ENCODE measurements around the gene ITPA.
A peak's percentile ranks its signal among the peaks of the same experiment; 100 is the strongest.

- TF ChIP-seq CTCF (IDR thresholded peaks at IDR 0.05), result peak; percentile 73
- TF ChIP-seq IRF2 (CRISPR knock-in tag; IDR thresholded peaks at IDR 0.05; ENCODE audit: borderline replicate concordance, low read depth), result no peak
- TF ChIP-seq CBFB (CRISPR knock-in tag; IDR thresholded peaks at IDR 0.05; ENCODE audit: low read depth), result no peak
- TF ChIP-seq MAX (CRISPR knock-in tag; IDR thresholded peaks at IDR 0.05), result no peak
- TF ChIP-seq ELF4 (CRISPR knock-in tag; IDR thresholded peaks at IDR 0.05; ENCODE audit: low read depth), result no peak
- TF ChIP-seq MLX (CRISPR knock-in tag; IDR thresholded peaks at IDR 0.05), result no peak
- TF ChIP-seq SOX15 (CRISPR knock-in tag; IDR thresholded peaks at IDR 0.05), result no peak
- TF ChIP-seq ETV6 (CRISPR knock-in tag; IDR thresholded peaks at IDR 0.05), result 0 out of 2 replicates have a peak, but pooled peaks have one; percentile 40
- peak; percentile 47; the same call in 1 of the 2 replicates for TF ChIP-seq SP1 (CRISPR knock-in tag; conservative IDR thresholded peaks at IDR 0.05)
Observed at GRCh38 chr20:3250091-3250504, 40.8 kb downstream of the ITPA start.
